HCT116 (cell line): ENCODE results near the gene DLST. TPM values are rescaled to one million over a fixed set of nuclear protein-coding genes. Genes with fewer than 3 reads are reported as not detected.

Experiments
- ATAC-seq: fragments of 200-7000 bp; cut with Tn5 transposase; 2 replicates; pipeline ENCODE4 v1.9.1; 2020; ENCODE audit warnings: mild to moderate bottlenecking, moderate library complexity
- BruUV-seq: library from RNA; stranded (reverse); fragments of 400-500 nt; replicated peaks from 2 replicates; lab custom pipeline; 2021; lab: Mats Ljungman, UMichigan
- CTCF ChIA-PET: fragments of 300-600 bp; sonication (Branson Sonifier 250); formaldehyde crosslinking; loops from one replicate; lab custom pipeline; 2021; ENCODE audit warnings: antibody characterized with exemption; lab: Charles Lee
- POLR2A ChIA-PET: fragments of 300-600, 350-600 bp; sonication (Branson Sonifier 250); formaldehyde crosslinking; loops from one replicate; lab custom pipeline; 2021; ENCODE audit warnings: antibody characterized with exemption; lab: Charles Lee
- RAD21 ChIA-PET, 2 experiments: fragments of 300-600 bp; sonication (Branson Sonifier 250); formaldehyde crosslinking; loops; one replicate each; lab custom pipeline; 2023; ENCODE audit warnings: low total read pairs in 2 of 2; ENCODE audit not compliant: uncharacterized antibody in 2 of 2, unreplicated experiment in 2 of 2, low non-redundant PET in 1 of 2; lab: Charles Lee
- DNase-seq: peaks from one replicate; pipeline ENCODE4 v3.0.0-alpha.2; 2010; ENCODE audit warnings: low read depth, low spot score
- H2AFZ ChIP-seq: fragments of 200-600 bp; shearing (Covaris generic), sonication (generic); 2 replicates; pipeline ENCODE4 v1.6.1; 2017; ENCODE audit warnings: low read depth, mixed run types, mixed read lengths, antibody characterized with exemption, low read length; ENCODE audit not compliant: poor library complexity, severe bottlenecking
- H3K27ac ChIP-seq: 2 replicates; pipeline ENCODE4 v1.5.1; 2012; ENCODE audit warnings: low read depth, low read length
- H3K27me3 ChIP-seq: fragments of 200-600 bp; sonication (generic); 2 replicates; pipeline ENCODE4 v1.6.1; 2016; ENCODE audit warnings: mixed run types, low read length, mixed read lengths; ENCODE audit not compliant: insufficient read depth
- H3K36me3 ChIP-seq, 2 experiments: fragments of 200-500 bp in 1 of 2; fragments of 200-600 bp in 1 of 2; sonication (Bioruptor generic) in 1 of 2; sonication (generic) in 1 of 2; 2 replicates each; pipeline versions ENCODE4 v1.5.1 to v1.6.1; 2014 to 2016; ENCODE audit warnings: low read length in 2 of 2, inconsistent platforms in 1 of 2, mixed read lengths in 1 of 2, mixed run types in 1 of 2; ENCODE audit not compliant: insufficient read depth in 2 of 2, control insufficient read depth in 1 of 2
- H3K4me1 ChIP-seq, 2 experiments: fragments of 200-600 bp in 1 of 2; sonication (generic) in 1 of 2; 2 replicates each; pipeline versions ENCODE4 v1.5.1 to v1.6.1; 2012 to 2017; ENCODE audit warnings: low read length in 2 of 2, inconsistent platforms in 1 of 2, mild to moderate bottlenecking in 1 of 2, mixed read lengths in 1 of 2, mixed run types in 1 of 2, moderate library complexity in 1 of 2; ENCODE audit not compliant: insufficient read depth in 2 of 2, control insufficient read depth in 1 of 2
- H3K4me2 ChIP-seq: fragments of 200-600 bp; sonication (generic); 2 replicates; pipeline ENCODE4 v1.6.1; 2017; ENCODE audit warnings: mixed run types, low read length, mixed read lengths
- H3K4me3 ChIP-seq, 2 experiments: fragments of 200-600 bp in 1 of 2; sonication (generic) in 1 of 2; replicated peaks in 1 of 2; 2 replicates each; pipeline ENCODE4 v1.5.1; 2011 to 2016; ENCODE audit warnings: low read length in 2 of 2, control low read depth in 1 of 2, low read depth in 1 of 2, mild to moderate bottlenecking in 1 of 2, mixed read lengths in 1 of 2, mixed run types in 1 of 2
- H3K79me2 ChIP-seq: fragments of 200-600 bp; sonication (generic); 2 replicates; pipeline ENCODE4 v1.6.1; 2017; ENCODE audit warnings: mild to moderate bottlenecking, mixed run types, low read length, moderate library complexity, mixed read lengths; ENCODE audit not compliant: insufficient read depth
- H3K9ac ChIP-seq: fragments of 200-600 bp; sonication (generic); 2 replicates; pipeline ENCODE4 v1.6.1; 2016; ENCODE audit warnings: low read length, mixed read lengths
- H3K9me2 ChIP-seq: fragments of 200-600 bp; sonication (generic), shearing (Covaris generic); 2 replicates; pipeline ENCODE4 v1.6.1; 2017; ENCODE audit warnings: mixed run types, mild to moderate bottlenecking, moderate library complexity; ENCODE audit not compliant: insufficient read depth
- H3K9me3 ChIP-seq, 2 experiments: fragments of 200-500 bp in 1 of 2; fragments of 200-600 bp in 1 of 2; sonication (Bioruptor generic) in 1 of 2; sonication (generic) in 1 of 2; 2 replicates each; pipeline ENCODE4 v1.6.1; 2014 to 2017; ENCODE audit warnings: low read length in 2 of 2, mixed read lengths in 2 of 2, inconsistent platforms in 1 of 2, low read depth in 1 of 2, mild to moderate bottlenecking in 1 of 2, mixed run types in 1 of 2, moderate library complexity in 1 of 2; ENCODE audit not compliant: control insufficient read depth in 1 of 2, insufficient read depth in 1 of 2
- H4K20me1 ChIP-seq: fragments of 200-600 bp; sonication (generic), shearing (Covaris generic); 2 replicates; pipeline ENCODE4 v1.6.1; 2017; ENCODE audit warnings: mixed run types, mild to moderate bottlenecking, moderate library complexity; ENCODE audit not compliant: insufficient read depth
- CBX3 ChIP-seq: IDR thresholded peaks from 2 replicates; pipeline ENCODE4 v1.6.1; 2012; ENCODE audit warnings: low read depth
- CEBPB ChIP-seq: IDR thresholded peaks from 2 replicates; pipeline ENCODE4 v1.6.1; 2012; ENCODE audit warnings: low read depth
- EGR1 ChIP-seq: IDR thresholded peaks from 2 replicates; pipeline ENCODE4 v1.6.1; 2012; ENCODE audit warnings: low read depth
- ELF1 ChIP-seq: IDR thresholded peaks from 2 replicates; pipeline ENCODE4 v1.6.1; 2012; ENCODE audit warnings: low read depth, borderline replicate concordance
- EZH2 ChIP-seq: fragments of 200-600 bp; sonication (generic); IDR thresholded peaks from 2 replicates; pipeline ENCODE4 v1.6.1; 2017; ENCODE audit warnings: antibody characterized with exemption, mixed run types
- EZH2phosphoT487 ChIP-seq: fragments of 200-600 bp; IDR thresholded peaks from 2 replicates; pipeline ENCODE4 v1.6.1; 2018; ENCODE audit warnings: antibody characterized with exemption, borderline replicate concordance
- FOSL1 ChIP-seq: IDR thresholded peaks from 2 replicates; pipeline ENCODE4 v1.6.1; 2012; ENCODE audit warnings: low read depth
- JUND ChIP-seq: IDR thresholded peaks from 2 replicates; pipeline ENCODE4 v1.6.1; 2012
- POLR2A ChIP-seq: IDR thresholded peaks from 2 replicates; pipeline ENCODE4 v1.7.0; 2011; ENCODE audit warnings: borderline replicate concordance; ENCODE audit not compliant: insufficient read depth, insufficient read length; ENCODE audit errors: extremely low read depth
- REST ChIP-seq: IDR thresholded peaks from 2 replicates; pipeline ENCODE4 v1.6.1; 2012; ENCODE audit warnings: low read depth
- SIN3A ChIP-seq: IDR thresholded peaks from 2 replicates; pipeline ENCODE4 v1.6.1; 2012; ENCODE audit warnings: low read depth
- SP1 ChIP-seq: IDR thresholded peaks from 2 replicates; pipeline ENCODE4 v1.6.1; 2012; ENCODE audit warnings: low read depth
- TCF7L2 ChIP-seq: IDR thresholded peaks from 2 replicates; pipeline ENCODE4 v1.7.0; 2011; ENCODE audit warnings: borderline replicate concordance, inconsistent platforms; ENCODE audit not compliant: insufficient read depth, insufficient read length; ENCODE audit errors: extremely low read depth
- YY1 ChIP-seq: IDR thresholded peaks from 2 replicates; pipeline ENCODE4 v1.6.1; 2011; ENCODE audit warnings: low read length, low read depth, moderate library complexity, mild to moderate bottlenecking; ENCODE audit not compliant: insufficient replicate concordance; ENCODE audit errors: extremely low read depth
- ZFX ChIP-seq: fragments of 450-650 bp; IDR thresholded peaks from 2 replicates; pipeline ENCODE4 v1.6.1; 2017
- ZNF274 ChIP-seq: fragments of 200-500 bp; sonication (Bioruptor generic); IDR thresholded peaks from 2 replicates; pipeline ENCODE4 v1.6.1; 2014; ENCODE audit warnings: mild to moderate bottlenecking, low read depth, low read length, inconsistent platforms
- intact Hi-C: fragments of 100-400 bp; cut with micrococcal nuclease; formaldehyde crosslinking; loops from 2 replicates; pipeline ENCODE4 v1.10.0; 2022
- total RNA-seq: library from RNA; stranded (reverse); gene quantifications from one replicate; pipeline ENCODE4 v1.2.1, GENCODE V29; 2021; ENCODE audit not compliant: unreplicated experiment
- TF ChIP-seq, protein P1 (sequence below): IDR thresholded peaks from 2 replicates; pipeline ENCODE4 v1.6.1; 2012
- TF ChIP-seq, protein P2 (sequence below): IDR thresholded peaks from 2 replicates; pipeline ENCODE4 v1.6.1; 2011; ENCODE audit warnings: mild to moderate bottlenecking, low read length, moderate library complexity; ENCODE audit not compliant: insufficient replicate concordance; ENCODE audit errors: extremely low read depth
- TF ChIP-seq, protein P3 (sequence below): IDR thresholded peaks from 2 replicates; pipeline ENCODE4 v1.6.1; 2012

DLST gene
- total RNA-seq, 1 experiment from 2014 or later: 101 TPM

GRCh38 chr14:74946659-74947281 is 65.1 kb downstream of the DLST start:
- no peak overlapping the region for H2AFZ ChIP-seq
- CTCF ChIA-PET: interaction anchor here (1.1 to 3.0 kb wide), 5 partner anchors 17 to 143 kb away, joined by 4 to 29 read pairs (median 7); partner anchors contain the start of gene RPS6KL1
- H3K9me3 ChIP-seq: no peaks in the 10 kb centered on the region
- no peaks in the 10 kb centered on the region for H3K27me3 ChIP-seq
- no peaks in the 10 kb centered on the region for H4K20me1 ChIP-seq
- H3K4me1 ChIP-seq: no peaks in the 10 kb centered on the region
- POLR2A ChIA-PET: interaction anchor here (1.5 kb wide), 1 partner anchor 9 kb away, joined by 5 read pairs; the partner anchor contains the start of gene PGF
- no peak for DNase-seq
- RAD21 ChIA-PET: no interaction called here
- H3K27ac ChIP-seq: no peak overlapping the region
- no peaks in the 10 kb centered on the region for H3K9me2 ChIP-seq
- no peak overlapping the region for H3K9ac ChIP-seq
- no peak for TF ChIP-seq EZH2phosphoT487
- TF ChIP-seq, protein P1, sequence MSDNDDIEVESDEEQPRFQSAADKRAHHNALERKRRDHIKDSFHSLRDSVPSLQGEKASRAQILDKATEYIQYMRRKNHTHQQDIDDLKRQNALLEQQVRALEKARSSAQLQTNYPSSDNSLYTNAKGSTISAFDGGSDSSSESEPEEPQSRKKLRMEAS: no peak
- no peak for TF ChIP-seq EGR1
- TF ChIP-seq ELF1: no peak
- TF ChIP-seq JUND: no peak
- no peak for TF ChIP-seq ZFX
- TF ChIP-seq SIN3A: no peak
- TF ChIP-seq, protein P2, sequence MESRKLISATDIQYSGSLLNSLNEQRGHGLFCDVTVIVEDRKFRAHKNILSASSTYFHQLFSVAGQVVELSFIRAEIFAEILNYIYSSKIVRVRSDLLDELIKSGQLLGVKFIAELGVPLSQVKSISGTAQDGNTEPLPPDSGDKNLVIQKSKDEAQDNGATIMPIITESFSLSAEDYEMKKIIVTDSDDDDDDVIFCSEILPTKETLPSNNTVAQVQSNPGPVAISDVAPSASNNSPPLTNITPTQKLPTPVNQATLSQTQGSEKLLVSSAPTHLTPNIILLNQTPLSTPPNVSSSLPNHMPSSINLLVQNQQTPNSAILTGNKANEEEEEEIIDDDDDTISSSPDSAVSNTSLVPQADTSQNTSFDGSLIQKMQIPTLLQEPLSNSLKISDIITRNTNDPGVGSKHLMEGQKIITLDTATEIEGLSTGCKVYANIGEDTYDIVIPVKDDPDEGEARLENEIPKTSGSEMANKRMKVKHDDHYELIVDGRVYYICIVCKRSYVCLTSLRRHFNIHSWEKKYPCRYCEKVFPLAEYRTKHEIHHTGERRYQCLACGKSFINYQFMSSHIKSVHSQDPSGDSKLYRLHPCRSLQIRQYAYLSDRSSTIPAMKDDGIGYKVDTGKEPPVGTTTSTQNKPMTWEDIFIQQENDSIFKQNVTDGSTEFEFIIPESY: no peak
- no peak for TF ChIP-seq REST
- TF ChIP-seq, protein P3, sequence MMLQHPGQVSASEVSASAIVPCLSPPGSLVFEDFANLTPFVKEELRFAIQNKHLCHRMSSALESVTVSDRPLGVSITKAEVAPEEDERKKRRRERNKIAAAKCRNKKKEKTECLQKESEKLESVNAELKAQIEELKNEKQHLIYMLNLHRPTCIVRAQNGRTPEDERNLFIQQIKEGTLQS: no peak
- TF ChIP-seq FOSL1: no peak
- no peak for TF ChIP-seq EZH2
- no peak for TF ChIP-seq ZNF274
- TF ChIP-seq POLR2A: no peak
- TF ChIP-seq YY1: no peak
- TF ChIP-seq CEBPB: no peak
- TF ChIP-seq SP1: no peak
- TF ChIP-seq TCF7L2: no peak
- no peak for TF ChIP-seq CBX3
- TF ChIP-seq, all 23 proteins: peak for 0
- intact Hi-C loops: loop anchor here (1.0 kb wide), 1 partner anchor 142 kb away; no protein-coding TSS in a partner anchor
- Histone ChIP-seq H3K79me2 (no peaks in the 10 kb centered on the region), H3K4me3 (no peak overlapping the region), H3K4me2 (no peak overlapping the region), H3K36me3 (no peaks in the 10 kb centered on the region)
- ATAC-seq: peak; percentile 52
- no TSS peak for BruUV-seq
